Measurements from ENCODE around the gene NCAPG2. TPM values are rescaled to one million over a fixed set of nuclear protein-coding genes. Genes with fewer than 3 reads are reported as not detected.

The NCAPG2 gene
- total RNA-seq, 1 experiment from 2014 or later: 41.1 TPM

DNA sequence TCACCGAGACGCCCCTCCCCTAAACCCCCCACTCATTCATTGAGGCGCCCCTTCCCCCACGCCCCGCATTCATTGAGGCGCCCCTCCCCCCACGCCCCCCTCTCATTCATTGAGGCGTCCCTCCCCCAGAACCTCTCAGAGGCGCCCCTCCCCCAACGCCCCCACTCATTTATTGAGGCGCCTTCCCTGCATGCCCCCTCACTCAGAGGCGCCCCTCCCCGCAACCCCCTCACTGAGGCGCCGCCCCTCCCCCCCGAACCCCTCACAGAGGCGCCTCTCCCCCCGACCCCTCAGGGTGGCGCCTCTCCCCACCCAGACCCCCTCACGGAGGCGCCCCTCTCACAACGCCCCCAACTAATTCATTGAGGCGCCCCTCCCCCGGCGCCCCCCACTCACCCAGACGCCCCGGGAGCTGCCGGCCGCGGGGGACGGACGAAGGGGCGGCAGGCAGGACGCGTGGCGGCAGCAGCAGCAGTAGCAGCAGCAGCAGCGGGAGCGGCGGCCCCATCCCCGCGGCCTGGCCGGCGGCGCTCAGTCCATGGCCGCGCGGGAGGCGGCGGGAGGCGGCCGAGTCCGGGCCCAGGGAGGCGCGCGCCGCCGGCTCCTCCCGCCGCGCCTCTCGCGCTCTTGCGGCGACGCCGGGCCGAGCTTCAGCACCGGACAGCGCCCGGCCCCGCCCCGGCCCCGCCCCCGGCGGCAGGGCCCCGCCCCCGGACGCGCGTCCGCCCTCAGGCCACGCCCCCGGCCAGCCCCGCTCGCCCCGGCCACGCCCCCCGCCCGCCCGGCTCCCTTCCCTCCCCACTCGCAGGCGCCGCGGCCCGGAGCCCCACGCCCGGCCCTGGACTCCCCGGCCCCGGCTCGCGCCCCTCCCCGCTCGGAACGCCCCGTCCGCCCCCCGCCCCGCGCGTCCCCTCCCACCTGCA lies 117.2 kb downstream of the NCAPG2 start, which contains the start of gene PTPRN2:
PTPRN2 (minus strand) TSS at position 662 of the 923 bp plus-strand sequence.
- peak; percentile 99 for DNase-seq
- peaks cover 51% of the 10 kb centered on the region for H3K27me3 ChIP-seq (ENCODE audit: control insufficient read depth, insufficient read depth, low read length)
- H3K4me3 ChIP-seq (ENCODE audit: insufficient read depth, low read depth, low read length): peak within 1 kb of the TSS; percentile 38
- H3K36me3 ChIP-seq (replicated peaks; ENCODE audit: control insufficient read depth, insufficient read depth, low read length): no peaks in the 10 kb centered on the region

DNA sequence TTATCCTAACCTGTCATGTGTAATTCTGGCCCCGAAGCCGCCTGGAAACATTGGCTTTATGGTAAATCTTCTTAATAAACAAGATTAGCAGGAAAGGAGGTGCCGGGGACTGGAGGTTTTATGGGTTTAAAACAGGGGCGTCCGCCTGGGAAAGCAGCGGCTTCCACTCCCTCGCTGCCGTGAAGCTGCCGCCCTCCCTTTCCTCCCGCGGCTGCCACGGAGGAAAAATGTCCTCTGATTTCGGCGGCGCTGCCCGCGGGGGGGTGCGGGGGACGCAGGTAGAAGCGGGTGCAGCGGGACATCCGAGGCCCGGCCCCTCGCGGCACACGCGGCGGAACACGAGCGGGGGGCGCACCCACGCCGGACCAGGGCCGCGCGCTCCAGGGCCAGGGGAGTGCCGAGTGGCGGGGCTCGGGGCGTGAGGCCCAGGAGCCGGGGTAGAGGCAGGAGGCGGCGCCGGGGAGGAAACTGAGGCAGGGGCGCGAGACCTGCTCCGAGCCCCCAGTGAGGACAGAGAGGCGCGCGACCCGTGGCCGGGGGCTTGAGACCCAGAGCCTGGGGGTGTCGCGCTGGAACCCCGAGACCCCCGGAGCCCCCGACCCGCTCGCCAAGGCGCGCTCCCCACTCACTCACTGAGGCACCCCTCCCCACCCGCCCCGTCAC lies 118.0 kb downstream of the NCAPG2 start:
- peak; percentile 65 for DNase-seq
- Histone ChIP-seq H3K27me3 (ENCODE audit: control insufficient read depth, insufficient read depth, low read length) (peaks cover 48% of the 10 kb centered on the region), H3K36me3 (replicated peaks; ENCODE audit: control insufficient read depth, insufficient read depth, low read length) (no peaks in the 10 kb centered on the region), H3K4me3 (ENCODE audit: insufficient read depth, low read depth, low read length) (peak overlapping the region; percentile 30)

DNA sequence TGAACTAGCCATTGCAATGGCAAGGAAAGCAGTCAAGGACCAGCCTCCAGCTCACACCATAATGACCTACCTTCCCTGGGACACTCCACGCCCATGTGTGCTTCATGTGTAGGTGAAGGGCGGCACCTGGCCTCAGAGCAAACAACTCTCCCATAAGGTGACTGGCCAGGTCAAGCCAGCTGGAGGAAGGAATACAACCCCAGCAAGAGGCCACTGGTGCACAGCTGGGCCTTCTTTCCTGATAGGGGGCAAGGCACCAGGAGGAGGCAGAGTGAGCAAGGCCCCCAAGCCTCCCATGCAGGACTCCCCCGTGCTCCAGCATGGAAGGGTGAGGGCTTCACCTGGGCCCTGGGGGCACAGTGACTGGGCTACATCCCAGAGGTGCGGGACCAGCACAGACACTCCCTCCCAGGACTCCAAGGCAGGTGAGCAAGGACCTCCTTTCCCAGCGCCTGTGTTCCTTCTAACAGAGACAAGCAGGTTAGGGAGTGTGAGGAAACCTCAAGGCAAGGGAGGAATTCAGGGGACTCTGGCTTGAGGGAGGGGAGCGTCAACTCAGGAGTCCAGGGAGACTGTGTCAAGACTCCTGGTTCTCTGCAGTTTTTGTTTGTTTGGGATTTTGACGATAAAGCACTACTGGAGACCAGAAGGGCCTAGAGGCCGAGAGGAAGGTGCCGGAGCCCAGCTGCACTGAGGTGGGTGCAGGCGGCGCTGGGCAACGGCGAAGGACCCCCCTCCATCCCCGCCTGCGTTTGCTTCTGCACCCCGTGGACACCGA lies 118.7 kb downstream of the NCAPG2 start:
- DNase-seq: peak; percentile 72
- no peak overlapping the region for H3K4me3 ChIP-seq (ENCODE audit: insufficient read depth, low read depth, low read length)
- H3K36me3 ChIP-seq (replicated peaks; ENCODE audit: control insufficient read depth, insufficient read depth, low read length): no peaks in the 10 kb centered on the region
- peaks cover 48% of the 10 kb centered on the region for H3K27me3 ChIP-seq (ENCODE audit: control insufficient read depth, insufficient read depth, low read length)

DNA sequence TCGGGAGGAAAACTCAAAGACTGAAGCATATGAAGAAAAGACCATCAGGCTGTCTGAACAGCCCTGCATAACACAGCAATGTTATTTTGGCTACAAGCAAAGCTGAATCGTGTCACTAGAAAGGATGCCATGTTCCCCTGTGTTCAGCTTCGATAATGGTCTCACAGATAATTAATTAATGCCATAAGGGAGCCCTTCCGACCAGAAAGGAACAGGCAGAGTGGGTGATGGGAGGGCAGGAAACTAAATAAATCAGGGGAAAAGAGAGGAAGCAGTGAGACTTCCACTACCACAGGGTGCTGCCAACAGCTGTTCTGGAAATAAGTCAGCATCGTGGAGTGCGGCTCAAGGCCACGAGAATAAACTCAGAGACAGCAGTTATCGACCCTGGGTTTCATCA lies 120.2 kb downstream of the NCAPG2 start:
- H3K4me3 ChIP-seq (ENCODE audit: insufficient read depth, low read depth, low read length): no peak overlapping the region
- H3K36me3 ChIP-seq (replicated peaks; ENCODE audit: control insufficient read depth, insufficient read depth, low read length): no peaks in the 10 kb centered on the region
- peaks cover 34% of the 10 kb centered on the region for H3K27me3 ChIP-seq (ENCODE audit: control insufficient read depth, insufficient read depth, low read length)
- DNase-seq: no peak

DNA sequence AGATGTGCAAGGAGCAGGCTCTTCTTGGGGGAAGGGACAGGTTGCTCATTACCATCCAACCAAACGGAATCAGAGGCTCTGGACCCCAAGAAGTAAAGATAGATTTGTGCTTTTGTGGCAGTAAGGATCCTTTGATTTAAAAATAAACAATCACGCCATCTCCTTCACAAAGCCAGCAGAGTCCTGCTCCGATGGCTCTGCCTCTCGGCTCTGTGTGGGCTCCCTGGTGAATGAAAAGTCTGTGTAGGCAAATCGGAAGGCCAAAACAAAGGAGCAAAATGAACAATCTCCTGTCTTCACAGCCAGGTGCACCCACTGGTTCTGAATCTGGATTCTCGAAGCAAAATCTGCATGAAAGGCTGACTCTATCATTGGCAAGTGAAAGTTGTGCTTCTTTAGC lies 120.8 kb downstream of the NCAPG2 start:
- no peaks in the 10 kb centered on the region for H3K36me3 ChIP-seq (replicated peaks; ENCODE audit: control insufficient read depth, insufficient read depth, low read length)
- H3K4me3 ChIP-seq (ENCODE audit: insufficient read depth, low read depth, low read length): no peak overlapping the region
- no peak for DNase-seq
- peaks cover 28% of the 10 kb centered on the region for H3K27me3 ChIP-seq (ENCODE audit: control insufficient read depth, insufficient read depth, low read length)

DNA sequence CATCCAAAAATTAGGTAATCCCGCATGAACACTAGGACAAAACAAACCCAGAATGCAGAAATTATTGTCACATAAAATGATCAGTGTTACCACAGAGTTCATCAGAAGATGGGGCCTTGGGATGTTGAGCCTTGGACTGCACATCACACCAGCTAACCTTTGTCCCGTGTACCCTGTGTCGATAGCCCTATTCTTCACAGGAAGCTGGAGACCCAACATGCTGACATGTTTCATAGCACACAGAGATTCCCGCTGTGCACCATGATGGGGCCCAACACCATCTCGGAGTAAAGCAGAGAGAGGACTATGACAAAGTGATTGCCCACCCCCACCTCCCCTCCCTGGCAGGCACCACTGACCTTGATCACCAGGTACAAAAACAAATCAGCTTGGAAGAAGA lies 121.5 kb downstream of the NCAPG2 start:
- no peak overlapping the region for H3K4me3 ChIP-seq (ENCODE audit: insufficient read depth, low read depth, low read length)
- H3K27me3 ChIP-seq (ENCODE audit: control insufficient read depth, insufficient read depth, low read length): peaks cover 22% of the 10 kb centered on the region
- DNase-seq: no peak
- H3K36me3 ChIP-seq (replicated peaks; ENCODE audit: control insufficient read depth, insufficient read depth, low read length): no peaks in the 10 kb centered on the region

DNA sequence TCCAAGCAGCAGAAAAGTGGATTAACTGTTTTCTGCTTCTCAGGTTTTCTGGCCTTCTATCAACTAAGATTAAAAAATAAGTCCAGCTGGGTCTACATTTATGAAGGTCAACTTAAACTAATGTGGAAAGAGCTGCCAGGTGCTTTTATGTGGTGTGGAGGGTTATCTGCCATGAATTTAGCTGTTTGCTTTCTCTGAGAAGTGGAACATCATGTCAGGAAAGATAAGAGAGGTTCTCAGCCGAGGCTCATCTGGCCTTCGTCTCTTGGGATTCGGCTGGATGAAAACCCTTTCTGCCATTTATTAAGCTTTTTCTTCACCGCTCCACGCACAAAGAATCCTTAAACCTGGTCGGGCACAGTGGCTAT lies 122.5 kb downstream of the NCAPG2 start:
- no peak for DNase-seq
- Histone ChIP-seq H3K27me3 (ENCODE audit: control insufficient read depth, insufficient read depth, low read length) (peaks cover 20% of the 10 kb centered on the region), H3K4me3 (ENCODE audit: insufficient read depth, low read depth, low read length) (no peak overlapping the region), H3K36me3 (replicated peaks; ENCODE audit: control insufficient read depth, insufficient read depth, low read length) (no peaks in the 10 kb centered on the region)

DNA sequence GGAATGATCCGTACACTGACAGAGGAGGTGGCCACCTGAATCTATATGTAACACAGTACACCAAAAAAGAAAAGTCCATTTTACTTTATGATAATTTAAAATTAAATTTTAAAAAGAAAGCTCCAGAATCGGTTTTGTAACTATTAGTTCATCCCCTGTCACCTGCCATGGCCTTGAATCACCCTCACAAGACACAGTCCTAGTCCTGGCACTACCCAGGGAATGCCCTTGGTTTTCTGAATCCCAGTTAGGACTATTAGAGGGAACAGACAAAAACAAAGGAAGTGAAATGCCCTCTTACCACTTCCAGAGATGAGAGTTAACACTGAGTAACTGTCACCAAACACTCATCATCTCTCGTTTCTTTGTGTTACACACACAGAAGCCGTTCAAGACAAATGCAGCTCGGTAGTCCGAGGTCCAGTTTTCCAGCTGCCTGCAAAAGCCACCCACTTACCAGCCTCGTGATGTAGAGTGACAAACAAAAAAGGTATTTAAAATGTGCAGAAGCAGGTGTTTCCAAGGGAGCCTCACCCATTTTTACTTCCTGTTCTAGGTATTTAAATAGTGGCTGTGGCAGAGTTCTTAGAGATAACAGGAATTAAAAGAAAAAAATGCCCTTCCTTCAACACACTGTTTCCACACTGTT lies 123.0 kb downstream of the NCAPG2 start:
- Histone ChIP-seq H3K27me3 (ENCODE audit: control insufficient read depth, insufficient read depth, low read length) (peaks cover 16% of the 10 kb centered on the region), H3K36me3 (replicated peaks; ENCODE audit: control insufficient read depth, insufficient read depth, low read length) (no peaks in the 10 kb centered on the region), H3K4me3 (ENCODE audit: insufficient read depth, low read depth, low read length) (no peak overlapping the region)
- DNase-seq: no peak

Other genes with a start within 250 kb of the NCAPG2 start
- gene PTPRN2, start 117.0 kb downstream of the NCAPG2 start, total RNA-seq (2014; rRNA removed; shearing (Covaris generic)): 0.70 and 0.80 TPM in 2 replicates
- 33.1 and 41.0 TPM in 2 replicates for gene ESYT2, start 124.7 kb upstream of the NCAPG2 start, total RNA-seq (2014; rRNA removed; shearing (Covaris generic))
- gene DYNC2I1, start 151.8 kb upstream of the NCAPG2 start, total RNA-seq (2014; rRNA removed; shearing (Covaris generic)): 5.5 and 11.8 TPM in 2 replicates